ENCODE results near the gene SCN4B.

Gene SCN4B

GRCh38 chr11:118099838-118100556, 52.6 kb downstream of the SCN4B start:
- no peak for DNase-seq (ENCODE audit: low read depth in 2 of 2)

GRCh38 chr11:118098996-118099837, 53.4 kb downstream of the SCN4B start:
- DNase-seq (ENCODE audit: low read depth in 2 of 2): no peak

GRCh38 chr11:118095967-118096367, 56.7 kb downstream of the SCN4B start:
- no peak for DNase-seq (ENCODE audit: low read depth in 2 of 2)

- no peak for DNase-seq (ENCODE audit: low read depth in 2 of 2)
Observed at GRCh38 chr11:118095493-118095892, 57.1 kb downstream of the SCN4B start.

- DNase-seq (ENCODE audit: low read depth in 2 of 2): no peak
Observed at GRCh38 chr11:118092907-118093571, 59.6 kb downstream of the SCN4B start.

- DNase-seq (ENCODE audit: low read depth in 2 of 2): no peak
Observed at GRCh38 chr11:118091690-118092089, 60.9 kb downstream of the SCN4B start.

- no peak for DNase-seq (ENCODE audit: low read depth in 2 of 2)
Observed at GRCh38 chr11:118090545-118091162, 62.0 kb downstream of the SCN4B start.

GRCh38 chr11:118088531-118088930, 64.1 kb downstream of the SCN4B start:
- no peak for DNase-seq (ENCODE audit: low read depth in 2 of 2)

GRCh38 chr11:118087931-118088330, 64.7 kb downstream of the SCN4B start:
- no peak for DNase-seq (ENCODE audit: low read depth in 2 of 2)

- DNase-seq (ENCODE audit: low read depth in 2 of 2): no peak
Observed at GRCh38 chr11:118086913-118087768, 65.5 kb downstream of the SCN4B start, which contains the start of gene SMIM35. Gene SMIM35, minus strand, starts transcription at chr11:118086963. Its CDS starts 206 bp downstream, at chr11:118086757.

- no peak for DNase-seq (ENCODE audit: low read depth in 2 of 2)
Observed at GRCh38 chr11:118084656-118085055, 68.0 kb downstream of the SCN4B start.

GRCh38 chr11:118084247-118084646, 68.4 kb downstream of the SCN4B start:
- DNase-seq (ENCODE audit: low read depth in 2 of 2): no peak
